Nephron (organoid): ENCODE data around the gene ACSL1.

ENCODE experiments used
- H3K27ac Mint-ChIP-seq, 3 experiments: 2 replicates each; pipeline ENCODE4 v1.8.0; 2020; ENCODE audit warnings: mixed read lengths in 3 of 3, mild to moderate bottlenecking in 2 of 3, moderate library complexity in 1 of 3
- H3K27me3 Mint-ChIP-seq: 2 replicates; pipeline ENCODE4 v1.8.0; 2021; ENCODE audit warnings: low read depth, mild to moderate bottlenecking, moderate library complexity, mixed read lengths
- H3K36me3 Mint-ChIP-seq: 2 replicates; pipeline ENCODE4 v1.8.0; 2020; ENCODE audit warnings: low read depth, mixed read lengths
- H3K4me1 Mint-ChIP-seq: 2 replicates; pipeline ENCODE4 v1.8.0; 2020; ENCODE audit warnings: mixed read lengths
- H3K4me3 Mint-ChIP-seq, 3 experiments: 2 replicates each; pipeline ENCODE4 v1.8.0; 2020; ENCODE audit warnings: mild to moderate bottlenecking in 3 of 3, mixed read lengths in 3 of 3, moderate library complexity in 2 of 3
- H3K9me3 Mint-ChIP-seq: 2 replicates; pipeline ENCODE4 v1.8.0; 2020; ENCODE audit warnings: mixed read lengths
- CTCF ChIP-seq, 3 experiments: fragments of 200-600 bp; sonication (generic); IDR thresholded peaks; one replicate each; pipeline ENCODE4 v1.5.0; 2021; ENCODE audit warnings: antibody characterized with exemption in 3 of 3; ENCODE audit not compliant: unreplicated experiment in 3 of 3

ACSL1 gene

GRCh38 chr4:184807797-184808712, 17.7 kb downstream of the ACSL1 start:
- peaks cover 5% of the 10 kb centered on the region for H3K27me3 Mint-ChIP-seq
- peak overlapping the region in 1 of 3 experiments; percentile 7 for H3K27ac Mint-ChIP-seq
- no peaks in the 10 kb centered on the region for H3K9me3 Mint-ChIP-seq
- H3K36me3 Mint-ChIP-seq: no peaks in the 10 kb centered on the region
- no peak overlapping the region for H3K4me3 Mint-ChIP-seq
- peaks cover 77% of the 10 kb centered on the region for H3K4me1 Mint-ChIP-seq
- no peak for TF ChIP-seq CTCF (IDR thresholded peaks at IDR 0.05; ENCODE audit: unreplicated experiment in 3 of 3)

- H3K36me3 Mint-ChIP-seq: no peaks in the 10 kb centered on the region
- H3K27me3 Mint-ChIP-seq: peaks cover 5% of the 10 kb centered on the region
- H3K4me3 Mint-ChIP-seq: no peak overlapping the region
- H3K4me1 Mint-ChIP-seq: peaks cover 77% of the 10 kb centered on the region
- H3K9me3 Mint-ChIP-seq: no peaks in the 10 kb centered on the region
- no peak for TF ChIP-seq CTCF (IDR thresholded peaks at IDR 0.05; ENCODE audit: unreplicated experiment in 3 of 3)
- no peak overlapping the region for H3K27ac Mint-ChIP-seq
Measured at GRCh38 chr4:184807256-184807655, 18.5 kb downstream of the ACSL1 start.

GRCh38 chr4:184806711-184807110, 19.1 kb downstream of the ACSL1 start:
- Mint-ChIP-seq H3K27me3 (peaks cover 5% of the 10 kb centered on the region), H3K4me1 (peaks cover 78% of the 10 kb centered on the region), H3K27ac (peak overlapping the region in 1 of 3 experiments; percentile 2)

GRCh38 chr4:184806229-184806550, 19.6 kb downstream of the ACSL1 start:
- TF ChIP-seq CTCF (IDR thresholded peaks at IDR 0.05; ENCODE audit: unreplicated experiment in 3 of 3): no peak
- Mint-ChIP-seq H3K4me1 (peaks cover 79% of the 10 kb centered on the region), H3K27ac (peak overlapping the region in 2 of 3 experiments; percentile 2 to 15), H3K27me3 (peaks cover 5% of the 10 kb centered on the region), H3K4me3 (no peak overlapping the region), H3K9me3 (no peaks in the 10 kb centered on the region), H3K36me3 (no peaks in the 10 kb centered on the region)

More at GRCh38 chr4:184806711-184807110, 19.1 kb downstream of the ACSL1 start:
- no peak overlapping the region for H3K4me3 Mint-ChIP-seq
- no peak for TF ChIP-seq CTCF (IDR thresholded peaks at IDR 0.05; ENCODE audit: unreplicated experiment in 3 of 3)
- H3K36me3 Mint-ChIP-seq: no peaks in the 10 kb centered on the region
- H3K9me3 Mint-ChIP-seq: no peaks in the 10 kb centered on the region

- Mint-ChIP-seq H3K4me3 (peak overlapping the region in 1 of 3 experiments; percentile 29), H3K27me3 (peaks cover 5% of the 10 kb centered on the region), H3K4me1 (peaks cover 78% of the 10 kb centered on the region), H3K36me3 (no peaks in the 10 kb centered on the region), H3K9me3 (no peaks in the 10 kb centered on the region), H3K27ac (peak overlapping the region in 2 of 3 experiments; percentile 2 to 15)
- TF ChIP-seq CTCF (IDR thresholded peaks at IDR 0.05; ENCODE audit: unreplicated experiment in 3 of 3): no peak
Measured at GRCh38 chr4:184805462-184806228, 20.1 kb downstream of the ACSL1 start.
